Skeletal muscle tissue (tissue), 4 donors: ENCODE measurements around the gene CCDC54. TPM values are rescaled to one million over a fixed set of nuclear protein-coding genes. Genes with fewer than 3 reads are reported as not detected.

Source experiments
- H3K27ac ChIP-seq: one replicate; pipeline ENCODE4 v1.7.0; 2013; ENCODE audit warnings: mild to moderate bottlenecking, low read depth, low read length, inconsistent platforms
- H3K27me3 ChIP-seq, 3 donors: one replicate each; pipeline ENCODE4 v1.7.0; 2013; ENCODE audit warnings: low read length in 3 of 3; ENCODE audit not compliant: control insufficient read depth in 3 of 3, insufficient read depth in 3 of 3
- H3K36me3 ChIP-seq, 3 donors: one replicate each; pipeline ENCODE4 v1.7.0; 2013; ENCODE audit warnings: low read length in 3 of 3; ENCODE audit not compliant: control insufficient read depth in 3 of 3, insufficient read depth in 3 of 3
- H3K4me1 ChIP-seq, 3 donors: one replicate each; pipeline ENCODE4 v1.7.0; 2013; ENCODE audit warnings: low read length in 3 of 3, mild to moderate bottlenecking in 3 of 3; ENCODE audit not compliant: control insufficient read depth in 3 of 3, insufficient read depth in 3 of 3
- H3K4me3 ChIP-seq, 3 donors: one replicate each; pipeline ENCODE4 v1.7.0; 2013; ENCODE audit warnings: low read length in 3 of 3
- H3K9ac ChIP-seq, 3 donors: one replicate each; pipeline ENCODE4 v1.7.0; 2013; ENCODE audit warnings: low read length in 3 of 3, mild to moderate bottlenecking in 3 of 3, moderate library complexity in 2 of 3, low read depth in 1 of 3
- H3K9me3 ChIP-seq, 3 donors: one replicate each; pipeline ENCODE4 v1.7.0; 2013; ENCODE audit warnings: low read length in 3 of 3; ENCODE audit not compliant: control insufficient read depth in 3 of 3
- total RNA-seq: library from RNA; depleted of rRNA; stranded (reverse); fragments of >200 nt; gene quantifications from one replicate; pipeline ENCODE4 v1.2.3, GENCODE V29; 2014
- donor health status: Osteomylitis.

The CCDC54 gene
- total RNA-seq, 1 donor from 2014 or later, result not detected

DNA sequence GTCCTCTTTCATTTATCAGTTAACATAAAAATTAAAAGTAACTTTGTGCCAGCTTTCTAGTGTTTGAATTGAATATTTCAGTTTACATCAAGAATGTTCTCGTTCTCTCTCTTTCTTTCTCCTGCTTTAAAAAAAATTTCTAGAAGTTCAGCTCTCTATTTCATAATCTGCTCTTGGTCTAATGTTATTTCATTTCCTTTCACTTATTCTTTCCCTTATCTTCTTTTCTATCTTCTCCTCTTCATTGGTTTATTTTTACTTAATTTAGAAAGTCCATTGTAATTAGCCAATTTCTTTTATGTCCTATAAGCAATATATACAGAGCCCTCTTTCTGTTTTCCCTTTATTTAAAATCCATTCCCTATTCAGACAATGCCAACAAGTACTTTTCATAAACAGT lies 44.6 kb downstream of the CCDC54 start:
- Histone ChIP-seq H3K27ac (no peak overlapping the region), H3K4me1 (no peaks in the 10 kb centered on the region), H3K9ac (no peak overlapping the region), H3K27me3 (no peaks in the 10 kb centered on the region), H3K4me3 (no peak overlapping the region), H3K9me3 (no peaks in the 10 kb centered on the region), H3K36me3 (no peaks in the 10 kb centered on the region)

DNA sequence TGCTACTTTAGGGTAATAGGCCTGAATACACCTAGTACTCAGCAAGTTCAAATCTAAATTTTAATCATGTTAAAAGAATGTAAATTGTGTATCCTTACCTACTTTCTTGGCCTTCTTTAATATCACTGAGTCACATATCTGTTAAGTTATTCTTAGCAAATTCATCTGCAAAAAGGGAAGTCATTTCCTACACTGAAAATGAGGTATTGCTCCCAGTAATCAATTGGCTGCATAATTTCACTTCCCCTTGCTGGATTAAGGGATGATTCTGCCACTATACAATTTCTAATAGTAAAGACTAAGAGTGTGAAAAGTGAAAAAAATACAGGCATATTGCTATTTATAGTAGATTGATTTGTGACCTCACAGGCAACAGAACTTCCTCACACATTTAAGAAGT lies 47.8 kb downstream of the CCDC54 start:
- H3K9ac ChIP-seq, result no peak overlapping the region
- H3K4me3 ChIP-seq, result no peak overlapping the region
- H3K27ac ChIP-seq, result no peak overlapping the region
- H3K4me1 ChIP-seq, result peaks cover under 1 to 5% (median 1%) of the 10 kb centered on the region in 3 donors
- no peaks in the 10 kb centered on the region for H3K27me3 ChIP-seq
- H3K36me3 ChIP-seq, result no peaks in the 10 kb centered on the region
- H3K9me3 ChIP-seq, result no peaks in the 10 kb centered on the region

- Histone ChIP-seq H3K27ac (no peak overlapping the region), H3K9ac (no peak overlapping the region), H3K27me3 (no peaks in the 10 kb centered on the region), H3K9me3 (no peaks in the 10 kb centered on the region), H3K36me3 (no peaks in the 10 kb centered on the region), H3K4me3 (no peak overlapping the region), H3K4me1 (peaks cover 8 to 14% (median 12%) of the 10 kb centered on the region in 3 donors)
Observed at GRCh38 chr3:107426223-107426622, 49.0 kb downstream of the CCDC54 start.

Other genes starting within 250 kb of the CCDC54 start
- 32.9 TPM for gene BBX, start 145.5 kb downstream of the CCDC54 start, total RNA-seq